Activated CD4-positive, alpha-beta T cell treated with anti-CD3 and anti-CD28 coated beads, Interleukin-2, Interleukin-6, amounts not matched to agents 100 ng/mL and 50 ng/mL, durations not matched to agents 16 hours and 8 hours (primary cell): ENCODE data around the gene MTMR3.

Experiments used
- DNase-seq: peaks from one replicate; pipeline ENCODE4 v3.0.0-alpha.2; 2020

Gene MTMR3

GRCh38 chr22:29871684-29872083, 11.3 kb upstream of the MTMR3 start:
- no peak for DNase-seq

- DNase-seq = no peak
These were observed 10.7 kb upstream of the MTMR3 start for GRCh38 chr22:29872144-29872893.

- no peak for DNase-seq
These were observed 10.0 kb upstream of the MTMR3 start for GRCh38 chr22:29872989-29873388.

GRCh38 chr22:29873943-29874342, 9.0 kb upstream of the MTMR3 start:
- no peak for DNase-seq

- DNase-seq = no peak
These were observed 5.4 kb upstream of the MTMR3 start for GRCh38 chr22:29877620-29878019.

- no peak for DNase-seq
These were observed 3.2 kb upstream of the MTMR3 start for GRCh38 chr22:29879753-29880152.

GRCh38 chr22:29882716-29883044, 294 bp upstream of the MTMR3 start:
- no peak for DNase-seq

- no peak for DNase-seq
These were observed 762 bp downstream of the MTMR3 start for GRCh38 chr22:29883775-29884097.

GRCh38 chr22:29885610-29886009, 2.6 kb downstream of the MTMR3 start:
- no peak for DNase-seq

GRCh38 chr22:29886596-29886995, 3.6 kb downstream of the MTMR3 start:
- no peak for DNase-seq

- DNase-seq = no peak
These were observed 4.4 kb downstream of the MTMR3 start for GRCh38 chr22:29887358-29887757.

- no peak for DNase-seq
These were observed 7.8 kb downstream of the MTMR3 start for GRCh38 chr22:29890760-29891159.

- DNase-seq = no peak
These were observed 9.6 kb downstream of the MTMR3 start for GRCh38 chr22:29892315-29893156.

GRCh38 chr22:29901354-29901753, 18.4 kb downstream of the MTMR3 start:
- no peak for DNase-seq

GRCh38 chr22:29903371-29903770, 20.4 kb downstream of the MTMR3 start:
- DNase-seq = no peak

- no peak for DNase-seq
These were observed 21.0 kb downstream of the MTMR3 start for GRCh38 chr22:29904020-29904419.

GRCh38 chr22:29907753-29908515, 25.0 kb downstream of the MTMR3 start:
- DNase-seq = no peak

GRCh38 chr22:29912141-29912540, 29.2 kb downstream of the MTMR3 start:
- no peak for DNase-seq

GRCh38 chr22:29912605-29913398, 29.8 kb downstream of the MTMR3 start:
- DNase-seq = no peak

- DNase-seq = no peak
These were observed 31.2 kb downstream of the MTMR3 start for GRCh38 chr22:29914165-29914564.

GRCh38 chr22:29914991-29915533, 32.1 kb downstream of the MTMR3 start:
- DNase-seq = no peak

- DNase-seq = no peak
These were observed 33.1 kb downstream of the MTMR3 start for GRCh38 chr22:29916007-29916544.
